PC-9 (cell line): ENCODE results near the gene GKAP1. TPM values are rescaled to one million over a fixed set of nuclear protein-coding genes. Genes with fewer than 3 reads are reported as not detected.

Source experiments
- BruUV-seq: library from RNA; stranded (reverse); fragments of 400-500 nt; replicated peaks from 2 replicates; lab custom pipeline; 2021; lab: Mats Ljungman, UMichigan
- CTCF ChIA-PET: fragments of 300-600 bp; sonication (Branson Sonifier 250); formaldehyde crosslinking; loops from one replicate; lab custom pipeline; 2022; ENCODE audit warnings: antibody characterized with exemption; lab: Charles Lee
- POLR2A ChIA-PET: fragments of 300-600 bp; sonication (Branson Sonifier 250); formaldehyde crosslinking; loops from one replicate; lab custom pipeline; 2022; ENCODE audit warnings: antibody characterized with exemption; ENCODE audit not compliant: unreplicated experiment; lab: Charles Lee
- DNase-seq, 2 experiments: peaks; one replicate each; pipeline versions ENCODE4 v3.0.0 to v3.0.0-alpha.2; 2015 to 2022; ENCODE audit warnings: mixed read lengths in 1 of 2
- H2AFZ ChIP-seq: fragments of 200-600 bp; sonication (generic); 2 replicates; pipeline ENCODE4 v1.8.1; 2017; ENCODE audit warnings: antibody characterized with exemption
- H3F3A ChIP-seq: fragments of 200-600 bp; sonication (generic); 2 replicates; pipeline ENCODE4 v1.8.1; 2017; ENCODE audit warnings: antibody characterized with exemption, mild to moderate bottlenecking, low read depth; ENCODE audit not compliant: insufficient read depth
- H3K27ac ChIP-seq: fragments of 200-600 bp; sonication (generic); 2 replicates; pipeline ENCODE4 v1.6.1; 2016; ENCODE audit warnings: mixed run types
- H3K27me3 ChIP-seq: fragments of 200-600 bp; sonication (generic); 2 replicates; pipeline ENCODE4 v1.6.1; 2016; ENCODE audit warnings: low read depth, mixed run types; ENCODE audit not compliant: insufficient read depth
- H3K36me3 ChIP-seq: fragments of 200-600 bp; sonication (generic); 2 replicates; pipeline ENCODE4 v1.6.1; 2016; ENCODE audit warnings: low read depth, mixed run types
- H3K4me1 ChIP-seq: fragments of 200-600 bp; sonication (generic); replicated peaks from 2 replicates; pipeline ENCODE4 v1.6.1; 2016; ENCODE audit warnings: mixed run types; ENCODE audit not compliant: insufficient read depth
- H3K4me2 ChIP-seq: fragments of 200-600 bp; sonication (generic); 2 replicates; pipeline ENCODE4 v1.6.1; 2017; ENCODE audit warnings: mixed run types
- H3K4me3 ChIP-seq: fragments of 200-600 bp; sonication (generic); 2 replicates; pipeline ENCODE4 v1.6.1; 2016; ENCODE audit warnings: mixed run types
- H3K79me2 ChIP-seq: fragments of 200-600 bp; sonication (generic); 2 replicates; pipeline ENCODE4 v1.6.1; 2017; ENCODE audit warnings: low read depth, mixed run types
- H3K9me2 ChIP-seq: fragments of 200-600 bp; sonication (generic); 2 replicates; pipeline ENCODE4 v1.8.1; 2017; ENCODE audit warnings: mild to moderate bottlenecking; ENCODE audit not compliant: insufficient read depth
- H3K9me3 ChIP-seq: fragments of 200-600 bp; sonication (generic); 2 replicates; pipeline ENCODE4 v1.8.1; 2016; ENCODE audit warnings: low read depth; ENCODE audit not compliant: insufficient read depth
- H4K20me1 ChIP-seq: fragments of 200-600 bp; sonication (generic); 2 replicates; pipeline ENCODE4 v1.8.1; 2017; ENCODE audit not compliant: insufficient read depth
- EZH2 ChIP-seq: fragments of 200-600 bp; sonication (generic); IDR thresholded peaks from 2 replicates; pipeline ENCODE4 v1.8.0; 2017; ENCODE audit warnings: antibody characterized with exemption, low read depth
- intact Hi-C: fragments of 100-400 bp; cut with micrococcal nuclease; formaldehyde crosslinking; loops from one replicate; pipeline ENCODE4 v1.10.0; 2022; ENCODE audit not compliant: unreplicated experiment
- total RNA-seq: library from RNA; stranded (reverse); gene quantifications from 2 replicates; pipeline ENCODE4 v1.2.3, GENCODE V29; 2021
- TF ChIP-seq, protein P1 (sequence below): fragments of 200-600 bp; sonication (generic); conservative IDR thresholded peaks from 2 replicates; pipeline ENCODE4 v1.6.1; 2017; ENCODE audit warnings: mixed run types, antibody characterized with exemption, mild to moderate bottlenecking, moderate library complexity

The GKAP1 gene
- total RNA-seq, 1 experiment from 2014 or later: 4.6 TPM

DNA sequence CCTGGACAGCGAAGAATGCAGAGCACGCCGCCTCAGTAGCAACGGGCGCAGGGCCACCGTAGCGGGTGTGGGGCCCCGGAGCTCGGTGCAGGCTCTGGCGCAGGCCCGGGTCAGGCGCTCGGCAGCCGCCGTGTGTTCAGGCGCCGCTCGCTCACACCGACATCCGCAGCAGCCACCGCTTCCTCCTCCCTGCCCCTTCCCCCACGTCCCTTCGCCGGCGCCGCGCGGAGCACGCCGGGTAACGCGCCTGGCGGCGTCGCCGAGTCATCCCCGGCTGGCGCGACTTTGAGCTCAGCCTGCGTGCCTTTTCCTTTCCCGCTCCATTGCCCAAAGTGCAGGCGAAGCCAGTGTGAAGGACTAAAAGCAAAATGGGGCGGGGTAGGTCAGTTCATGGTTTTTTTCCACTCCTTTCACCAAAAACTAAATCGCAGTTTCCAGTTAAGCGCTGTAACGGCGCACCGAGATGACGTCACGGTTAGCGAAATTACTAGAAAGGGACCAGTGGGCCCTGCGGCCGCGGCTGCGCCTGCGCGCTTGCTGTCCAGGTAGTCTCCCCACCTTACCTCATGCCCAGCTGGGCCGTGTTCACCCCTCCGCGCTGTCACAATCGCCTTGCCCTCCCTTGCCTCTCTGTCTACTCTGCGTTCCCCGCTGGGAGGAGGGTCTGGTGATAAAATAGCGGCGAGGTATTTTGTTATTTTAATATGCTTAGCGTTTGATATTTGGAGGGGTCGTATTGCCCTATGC is 109.6 kb downstream of the GKAP1 start, which contains the start of gene UBQLN1:
UBQLN1 (minus strand) TSS at position 191 of the 747 bp plus-strand sequence. CDS start 279 bp downstream, outside the sequence.
- H3K9me3 ChIP-seq: no peaks in the 10 kb centered on the region
- H4K20me1 ChIP-seq: peaks cover 38% of the 10 kb centered on the region
- no peaks in the 10 kb centered on the region for H3K9me2 ChIP-seq
- H2AFZ ChIP-seq: peak within 1 kb of the TSS; percentile 94
- H3K27me3 ChIP-seq: no peaks in the 10 kb centered on the region
- intact Hi-C loops: loop anchor here (5.0 to 10.0 kb wide), 2 partner anchors 107 to 276 kb away; partner anchors contain the start of gene GKAP1
- H3K4me2 ChIP-seq: peak within 1 kb of the TSS; percentile 90
- peaks cover 48% of the 10 kb centered on the region for H3K79me2 ChIP-seq
- H3F3A ChIP-seq: no peaks in the 10 kb centered on the region
- 0 out of 2 replicates have a peak, but pooled peaks cover 2% of the 10 kb centered on the region for H3K36me3 ChIP-seq
- POLR2A ChIA-PET: interaction anchor here (0.5 to 0.7 kb wide), 4 partner anchors 225 to 1903 kb away, joined by 3 read pairs; no protein-coding TSS in a partner anchor
- H3K4me1 ChIP-seq: peaks cover 15% of the 10 kb centered on the region
- peak within 1 kb of the TSS; percentile 93 for H3K4me3 ChIP-seq
- CTCF ChIA-PET: no interaction called here
- BruUV-seq: no TSS peak
- H3K27ac ChIP-seq: peak within 1 kb of the TSS; percentile 95
- no peak for TF ChIP-seq EZH2
- TF ChIP-seq, protein P1, sequence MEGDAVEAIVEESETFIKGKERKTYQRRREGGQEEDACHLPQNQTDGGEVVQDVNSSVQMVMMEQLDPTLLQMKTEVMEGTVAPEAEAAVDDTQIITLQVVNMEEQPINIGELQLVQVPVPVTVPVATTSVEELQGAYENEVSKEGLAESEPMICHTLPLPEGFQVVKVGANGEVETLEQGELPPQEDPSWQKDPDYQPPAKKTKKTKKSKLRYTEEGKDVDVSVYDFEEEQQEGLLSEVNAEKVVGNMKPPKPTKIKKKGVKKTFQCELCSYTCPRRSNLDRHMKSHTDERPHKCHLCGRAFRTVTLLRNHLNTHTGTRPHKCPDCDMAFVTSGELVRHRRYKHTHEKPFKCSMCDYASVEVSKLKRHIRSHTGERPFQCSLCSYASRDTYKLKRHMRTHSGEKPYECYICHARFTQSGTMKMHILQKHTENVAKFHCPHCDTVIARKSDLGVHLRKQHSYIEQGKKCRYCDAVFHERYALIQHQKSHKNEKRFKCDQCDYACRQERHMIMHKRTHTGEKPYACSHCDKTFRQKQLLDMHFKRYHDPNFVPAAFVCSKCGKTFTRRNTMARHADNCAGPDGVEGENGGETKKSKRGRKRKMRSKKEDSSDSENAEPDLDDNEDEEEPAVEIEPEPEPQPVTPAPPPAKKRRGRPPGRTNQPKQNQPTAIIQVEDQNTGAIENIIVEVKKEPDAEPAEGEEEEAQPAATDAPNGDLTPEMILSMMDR: no peak
- DNase-seq: peak; percentile 73 to 89

DNA sequence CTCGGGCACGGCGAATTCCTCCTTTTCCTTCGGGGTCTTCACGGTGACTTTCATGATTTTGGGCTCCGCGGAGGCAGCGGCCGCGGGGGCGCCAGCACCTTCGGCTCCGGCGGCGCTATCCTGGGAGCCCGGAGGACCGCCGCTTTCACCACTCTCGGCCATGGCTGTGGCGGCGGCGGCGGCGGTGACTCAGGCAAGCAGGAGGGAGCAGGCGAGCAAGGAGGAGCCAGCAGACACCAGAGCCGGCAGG is 110.1 kb downstream of the GKAP1 start:
- peak overlapping the region; percentile 90 for H3K4me2 ChIP-seq
- POLR2A ChIA-PET: interaction anchor here (0.7 kb wide), 2 partner anchors 178 to 225 kb away, joined by 3 to 4 read pairs; no protein-coding TSS in a partner anchor
- DNase-seq: peak in 1 of 2 experiments; percentile 57

More for the DNA sequence above, 110.1 kb downstream of the GKAP1 start:
- intact Hi-C loops: loop anchor here (5.0 to 10.0 kb wide), 2 partner anchors 107 to 275 kb away; partner anchors contain the start of gene GKAP1
- no peaks in the 10 kb centered on the region for H3K9me3 ChIP-seq
- TSS peak; percentile 29 for BruUV-seq
- H3K4me1 ChIP-seq: peaks cover 15% of the 10 kb centered on the region
- peak overlapping the region; percentile 94 for H2AFZ ChIP-seq
- H3K27me3 ChIP-seq: no peaks in the 10 kb centered on the region
- H3F3A ChIP-seq: no peaks in the 10 kb centered on the region
- TF ChIP-seq, protein P1: no peak
- no peak for TF ChIP-seq EZH2
- CTCF ChIA-PET: no interaction called here
- 0 out of 2 replicates have a peak, but pooled peaks cover 6% of the 10 kb centered on the region for H3K36me3 ChIP-seq
- peak overlapping the region; percentile 93 for H3K4me3 ChIP-seq
- H3K9me2 ChIP-seq: no peaks in the 10 kb centered on the region
- peaks cover 53% of the 10 kb centered on the region for H3K79me2 ChIP-seq
- peak overlapping the region; percentile 95 for H3K27ac ChIP-seq
- peaks cover 43% of the 10 kb centered on the region for H4K20me1 ChIP-seq
